Stimulated activated CD4-positive, alpha-beta T cell treated with anti-CD3 and anti-CD28 coated beads, Interleukin-4, amount 100 ng/mL, for 4 hours (primary cell): ENCODE measurements around the gene MEGF6.
"Not testable (repeated sequence)": the region's sequence is repeated elsewhere in the genome, so short reads cannot be mapped to it uniquely, and the experiment has no call there.

ENCODE experiments used
- DNase-seq, 2 experiments: peaks; one replicate each; pipeline ENCODE4 v3.0.0-alpha.2; 2020

MEGF6 gene

DNA sequence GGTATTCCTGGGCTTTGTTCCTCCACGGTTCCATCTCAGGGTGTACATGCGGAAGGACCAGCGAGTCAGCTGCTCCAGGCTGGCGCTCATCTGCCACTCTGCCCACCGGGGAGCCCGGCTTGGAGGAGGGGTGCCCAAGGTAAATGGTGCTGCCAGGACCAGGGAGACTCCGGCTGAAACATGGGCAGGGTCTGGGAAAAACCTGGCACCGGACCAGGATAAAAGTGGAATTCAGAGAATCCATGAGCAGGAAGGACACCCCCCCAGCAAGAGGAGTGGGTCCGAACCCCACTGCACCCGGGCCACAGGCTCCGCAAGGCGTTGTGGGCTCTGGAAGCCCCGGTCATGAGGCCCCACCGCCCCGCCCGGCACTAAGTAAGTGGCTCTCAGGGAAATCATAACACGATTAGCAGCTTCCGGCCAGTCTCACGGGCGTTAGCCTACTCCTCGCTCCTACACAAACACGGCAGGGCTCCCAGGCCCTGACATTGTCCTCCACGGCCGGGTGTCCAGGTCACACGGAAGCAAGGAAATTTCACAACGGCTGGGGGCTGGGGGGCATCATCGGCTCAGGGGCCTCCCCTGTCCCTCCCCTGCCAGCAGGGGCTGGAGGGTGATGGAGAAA lies 21.1 kb downstream of the MEGF6 start:
- no peak for DNase-seq

DNA sequence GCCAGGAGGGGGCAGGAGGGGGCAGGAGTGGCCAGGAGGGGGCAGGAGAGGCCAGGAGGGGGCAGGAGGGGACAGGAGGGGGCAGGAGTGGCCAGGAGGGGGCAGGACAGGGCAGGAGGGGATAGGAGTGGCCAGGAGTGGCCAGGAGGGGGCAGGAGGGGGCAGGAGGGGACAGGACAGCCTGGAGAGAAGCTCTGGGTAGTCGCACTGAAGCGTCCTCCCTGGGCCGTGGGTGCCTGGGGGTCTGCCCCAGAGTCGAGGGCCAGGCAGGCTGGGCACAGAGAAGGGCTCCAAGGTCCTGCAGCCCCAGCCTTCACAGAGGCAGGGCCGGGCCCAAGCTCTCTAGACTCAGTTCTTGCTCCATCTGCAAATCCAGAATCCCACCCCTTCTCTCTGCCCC lies 22.9 kb downstream of the MEGF6 start:
- no peak for DNase-seq

DNA sequence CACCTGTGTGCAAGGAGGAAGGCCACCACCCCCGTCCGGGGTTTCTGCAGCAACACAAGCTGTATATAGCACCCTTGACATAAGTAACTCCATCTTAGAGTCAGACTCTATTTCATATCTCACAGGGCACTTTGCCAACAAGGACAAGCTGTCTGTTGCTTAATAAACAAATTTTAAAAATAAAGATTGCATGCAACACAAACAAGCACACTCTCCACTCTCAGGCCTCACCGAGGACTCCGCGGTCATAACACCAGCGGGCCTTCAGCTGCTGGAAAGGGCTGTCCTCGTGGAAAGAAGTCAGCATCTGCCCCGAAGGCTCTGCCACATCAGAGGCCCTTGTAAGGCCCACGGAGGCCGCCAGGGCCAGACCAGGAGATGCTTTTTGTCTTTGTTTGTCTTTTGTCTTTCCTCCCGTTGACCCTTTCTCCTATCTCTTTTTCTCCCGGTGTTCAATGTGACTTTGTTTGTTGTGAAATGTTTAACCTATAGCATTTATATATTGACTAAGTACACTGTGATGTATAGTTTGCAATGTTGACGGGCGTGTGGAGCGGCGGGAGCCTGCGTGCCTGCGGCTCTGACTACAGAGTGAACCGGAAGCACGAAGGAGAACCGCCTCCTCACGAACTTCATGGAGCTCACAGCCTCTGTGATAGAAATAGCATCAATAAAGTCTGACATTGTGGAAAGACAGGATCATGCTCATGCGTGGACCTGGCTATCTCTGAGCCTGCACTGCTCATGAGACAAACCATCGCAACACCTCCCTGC lies 24.1 kb downstream of the MEGF6 start:
- no peak for DNase-seq

DNA sequence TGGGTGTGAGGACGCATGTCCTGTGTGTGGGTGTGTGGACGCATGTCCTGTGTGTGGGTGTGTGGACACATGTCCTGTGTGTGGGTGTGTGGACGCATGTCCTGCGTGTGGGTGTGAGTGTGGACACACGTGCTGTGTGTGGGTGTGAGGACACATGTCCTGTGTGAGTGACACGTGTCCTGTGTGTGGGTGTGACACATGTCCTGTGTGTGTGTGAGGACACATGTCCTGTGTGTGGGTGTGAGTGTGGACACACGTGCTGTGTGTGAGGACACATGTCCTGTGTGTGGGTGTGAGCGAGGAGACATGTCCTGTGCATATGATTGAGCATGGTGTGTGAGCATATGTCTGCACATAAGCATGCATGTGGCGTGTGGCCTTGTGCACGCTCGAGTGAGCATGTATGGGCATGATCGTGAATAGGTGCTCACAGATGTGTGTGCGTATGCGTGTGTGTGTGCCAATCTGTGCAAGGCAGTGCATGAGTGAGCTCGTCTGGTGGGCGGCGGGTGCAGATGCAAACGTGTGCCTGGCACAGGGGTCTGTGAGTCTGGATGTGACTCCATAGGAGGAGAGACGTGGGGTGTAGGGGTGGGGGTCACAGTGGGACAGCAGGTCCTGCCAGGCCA lies 25.3 kb downstream of the MEGF6 start:
- no peak for DNase-seq

DNA sequence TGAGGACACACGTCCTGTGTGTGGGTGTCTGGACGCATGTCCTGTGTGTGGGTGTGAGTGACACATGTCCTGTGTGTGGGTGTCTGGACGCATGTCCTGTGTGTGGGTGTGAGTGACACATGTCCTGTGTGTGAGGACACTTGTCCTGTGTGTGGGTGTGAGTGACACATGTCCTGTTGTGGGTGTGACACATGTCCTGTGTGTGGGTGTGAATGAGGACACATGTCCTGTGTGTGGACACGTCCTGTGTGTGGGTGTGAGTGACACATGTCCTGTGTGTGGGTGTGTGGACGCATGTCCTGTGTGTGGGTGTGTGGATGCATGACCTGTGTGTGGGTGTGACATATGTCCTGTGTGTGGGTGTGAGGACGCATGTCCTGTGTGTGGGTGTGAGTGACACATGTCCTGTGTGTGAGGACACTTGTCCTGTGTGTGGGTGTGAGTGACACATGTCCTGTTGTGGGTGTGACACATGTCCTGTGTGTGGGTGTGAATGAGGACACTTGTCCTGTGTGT lies 25.9 kb downstream of the MEGF6 start:
- DNase-seq, result not testable (repeated sequence)

DNA sequence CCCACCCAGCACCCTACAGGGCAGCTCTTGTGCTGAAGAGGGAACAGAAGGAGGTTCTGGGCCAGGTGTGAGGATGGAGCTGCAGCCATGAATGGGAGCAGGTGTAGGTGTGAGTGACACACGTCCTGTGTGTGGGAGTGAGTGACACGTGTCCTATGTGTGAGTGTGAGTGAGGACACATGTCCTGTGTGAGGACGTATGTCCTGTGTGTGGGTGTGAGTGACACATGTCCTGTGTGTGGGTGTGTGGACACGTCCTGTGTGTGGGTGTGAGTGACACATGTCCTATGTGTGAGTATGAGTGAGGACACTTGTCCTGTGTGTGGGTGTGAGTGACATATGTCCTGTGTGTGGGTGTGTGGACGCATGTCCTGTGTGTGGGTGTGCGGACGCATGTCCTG lies 26.4 kb downstream of the MEGF6 start:
- peak; percentile 3 to 70 for DNase-seq

DNA sequence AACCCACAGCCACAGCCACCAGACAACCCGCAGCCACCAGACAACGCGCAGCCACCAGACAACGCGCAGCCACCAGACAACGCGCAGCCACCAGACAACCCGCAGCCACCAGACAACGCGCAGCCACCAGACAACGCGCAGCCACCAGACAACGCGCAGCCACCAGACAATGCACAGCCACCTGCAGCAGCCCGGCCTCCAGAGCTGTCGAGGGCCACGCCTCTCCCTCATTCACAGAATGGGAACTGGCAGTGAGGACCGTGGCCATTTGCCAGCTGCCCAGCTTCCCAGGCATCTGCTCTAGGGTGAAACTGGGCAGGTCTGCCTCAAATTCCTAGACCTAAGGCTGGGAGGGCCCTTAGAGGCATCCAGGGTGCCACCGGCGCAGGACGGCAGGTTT lies 27.6 kb downstream of the MEGF6 start:
- DNase-seq, result not testable (repeated sequence)

DNA sequence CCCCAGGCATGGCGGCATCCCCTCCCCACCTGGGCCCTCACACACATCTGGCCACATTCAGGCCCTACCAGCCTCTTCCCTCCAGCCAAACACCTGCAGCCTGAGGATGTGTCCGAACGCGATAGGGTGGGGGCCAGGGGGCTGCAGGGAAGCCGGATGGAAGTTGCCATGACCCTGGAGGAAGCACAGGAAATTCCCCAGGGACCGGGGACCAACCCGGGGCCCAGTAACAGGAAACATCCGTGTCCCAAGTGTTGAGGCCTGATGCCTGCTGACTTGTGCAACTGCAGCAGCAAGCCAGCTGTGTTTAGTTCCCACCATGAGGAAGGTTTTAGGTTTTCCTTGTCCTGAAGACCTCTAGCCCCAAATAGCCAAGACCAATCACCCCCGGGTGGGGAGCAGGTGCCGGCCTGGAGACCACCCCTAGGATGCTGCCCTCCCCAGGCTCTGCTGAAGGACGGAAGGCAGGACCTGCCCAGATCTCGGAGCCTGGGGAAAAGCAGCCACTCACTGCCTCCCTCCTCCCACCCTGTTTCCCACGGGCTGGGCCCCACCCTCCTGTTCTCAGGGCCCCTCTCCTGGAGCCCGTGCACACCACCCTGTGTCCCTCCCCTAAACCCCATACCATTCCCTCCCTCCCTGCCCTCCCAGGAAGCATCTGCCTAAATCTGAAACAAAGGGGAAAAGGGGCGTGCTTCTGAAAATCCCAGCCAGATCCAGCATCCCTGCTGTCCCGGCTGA lies 29.8 kb downstream of the MEGF6 start:
- DNase-seq, result no peak

DNA sequence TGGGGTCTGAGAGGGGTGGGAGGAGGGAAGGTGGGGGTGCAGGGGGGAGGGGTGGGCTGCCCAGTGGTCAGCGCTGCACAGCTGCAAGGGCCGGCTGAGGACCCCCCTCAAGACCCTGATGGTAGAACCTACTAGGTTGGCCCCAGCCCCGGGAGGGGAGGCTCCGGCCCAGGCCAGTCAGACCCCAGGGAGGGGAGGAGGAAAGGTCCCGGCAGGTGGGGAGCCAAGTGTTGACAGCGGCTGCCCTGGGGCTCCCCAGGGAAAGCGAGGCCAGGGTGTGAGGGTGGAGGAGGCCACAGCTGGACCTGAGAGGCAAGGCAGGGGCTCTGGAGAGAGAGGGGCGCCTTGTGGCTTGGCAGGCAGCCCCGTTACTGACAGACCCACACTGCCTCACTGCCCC lies 31.1 kb downstream of the MEGF6 start:
- no peak for DNase-seq

DNA sequence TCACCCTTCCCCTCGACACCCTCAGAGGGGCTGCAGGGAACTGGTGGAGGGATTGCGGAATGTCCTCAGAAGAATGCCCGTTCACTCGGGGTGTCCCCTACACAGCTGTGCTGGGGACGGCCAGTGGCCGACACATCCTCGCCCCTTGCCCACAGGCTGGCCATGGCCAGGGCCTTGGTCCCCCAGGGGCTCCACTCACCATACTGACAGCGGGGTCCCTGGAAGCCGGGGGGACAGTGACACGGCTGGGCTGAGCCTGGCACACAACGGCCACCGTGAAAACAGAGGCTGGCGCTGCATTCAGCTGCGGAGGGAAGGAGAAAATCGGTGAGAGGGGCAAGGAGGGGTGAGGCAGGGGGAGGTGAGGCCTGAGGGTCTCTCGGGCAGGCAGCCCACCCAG lies 31.7 kb downstream of the MEGF6 start:
- DNase-seq, result no peak

DNA sequence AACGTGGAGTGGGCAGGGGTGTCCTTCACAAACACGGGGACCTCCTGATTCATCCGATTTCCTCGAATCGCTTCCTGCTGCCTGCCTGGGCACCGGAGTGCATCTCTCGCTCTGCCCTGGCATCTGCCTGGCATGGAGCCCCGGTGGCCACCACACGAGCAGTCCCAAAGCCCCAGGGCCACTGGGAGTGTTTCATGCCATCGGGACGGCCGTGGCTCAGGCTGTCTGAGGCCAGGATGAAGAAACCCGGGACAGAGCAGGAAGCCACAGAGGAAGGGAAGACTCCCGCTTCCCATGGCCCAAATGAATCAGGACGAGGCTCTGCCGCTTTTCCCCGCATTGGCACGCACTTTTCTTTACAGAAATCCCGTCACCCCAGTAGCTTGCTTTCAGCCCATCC lies 32.4 kb downstream of the MEGF6 start:
- DNase-seq, result no peak

DNA sequence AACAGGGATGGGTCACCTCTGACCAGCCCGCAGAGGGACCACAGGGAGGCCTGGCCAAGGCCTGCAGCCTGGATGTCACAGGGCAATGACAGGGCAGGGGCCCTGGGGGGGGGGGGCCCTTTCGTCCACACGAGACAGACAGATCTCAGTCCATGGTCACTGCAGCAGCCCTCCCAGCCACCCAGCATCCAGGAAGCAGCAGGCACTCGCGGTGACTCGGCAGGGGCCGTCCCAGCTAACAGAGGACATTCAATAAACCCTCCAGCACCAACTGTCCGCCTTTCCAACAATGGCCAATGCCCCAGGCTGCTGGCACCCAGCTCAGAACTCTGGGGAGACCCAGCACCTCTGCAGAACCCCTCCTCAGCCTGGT lies 32.9 kb downstream of the MEGF6 start:
- no peak for DNase-seq

DNA sequence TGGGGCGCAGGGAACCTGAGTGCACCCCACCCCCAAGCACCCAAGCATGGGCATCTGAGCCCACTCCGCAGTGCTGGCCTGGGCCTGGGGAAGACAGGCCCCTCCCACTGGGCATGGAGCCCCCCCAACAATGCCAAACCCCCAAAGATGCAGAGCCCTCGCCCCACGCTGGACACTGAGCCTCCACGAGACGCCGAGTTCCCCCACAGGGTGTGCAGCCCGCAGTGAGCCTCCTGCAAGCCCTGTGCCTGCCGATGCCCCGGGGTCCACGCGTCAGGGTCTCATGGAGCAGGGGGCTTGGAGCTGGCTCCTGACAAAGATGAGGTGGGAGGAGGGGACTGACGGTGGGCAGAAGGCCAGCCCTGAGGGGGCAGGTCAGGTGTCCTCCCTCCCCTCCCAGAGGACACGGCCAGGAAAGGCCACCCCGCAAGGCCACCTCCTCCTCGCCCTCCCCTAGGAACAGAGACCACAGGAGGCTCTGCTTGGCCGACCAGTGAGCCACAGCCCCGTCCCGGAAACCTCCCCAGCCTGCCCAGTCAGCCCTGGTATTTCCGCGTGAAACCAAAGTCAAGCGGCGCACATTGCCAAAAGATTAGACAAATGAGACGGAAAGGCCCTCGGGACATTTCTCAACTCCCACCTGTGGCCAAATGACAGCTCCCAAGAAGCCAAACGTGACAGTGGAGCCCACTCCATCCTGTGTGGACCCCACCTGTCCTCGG lies 33.4 kb downstream of the MEGF6 start:
- DNase-seq, result no peak

DNA sequence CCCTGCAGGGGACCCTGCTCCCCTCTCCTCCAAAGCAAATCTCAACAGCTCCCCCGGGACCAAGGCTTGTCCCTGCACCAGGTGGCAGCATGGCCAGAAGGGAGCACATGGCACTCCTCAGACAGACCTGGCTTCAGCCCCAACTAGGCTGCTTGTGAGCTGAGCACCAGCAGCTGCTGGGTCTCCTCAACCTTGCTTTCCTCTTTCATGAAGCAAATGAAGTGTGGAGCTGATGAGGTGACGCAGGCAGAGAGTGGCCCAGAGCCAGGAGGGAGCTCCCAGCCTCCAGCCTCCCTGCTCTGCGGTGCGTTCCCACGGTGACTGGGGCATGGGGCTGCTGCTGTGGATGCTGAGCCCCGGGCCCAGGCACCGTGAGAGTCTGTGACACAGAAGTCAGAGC lies 34.0 kb downstream of the MEGF6 start:
- DNase-seq, result no peak

DNA sequence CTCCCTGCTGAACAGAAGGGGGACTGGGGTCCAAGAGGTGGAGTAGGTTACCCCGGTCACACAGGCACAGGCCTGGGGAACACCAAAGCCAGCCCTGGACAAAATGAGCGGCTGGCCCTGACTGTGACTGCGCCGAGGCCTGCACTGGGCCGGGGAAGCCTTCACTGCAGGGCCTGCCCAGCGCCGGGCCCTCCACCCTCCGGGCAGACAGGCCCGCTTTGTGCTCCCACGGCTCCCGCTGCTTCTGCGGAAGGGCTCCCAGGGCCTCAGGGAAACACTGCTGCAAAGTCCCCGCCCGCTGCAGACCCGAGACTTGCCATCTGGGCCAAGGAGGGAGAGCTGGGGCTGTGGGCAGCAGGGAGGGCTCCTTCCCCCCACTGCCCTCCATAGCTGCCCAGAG lies 35.3 kb downstream of the MEGF6 start:
- DNase-seq, result no peak

DNA sequence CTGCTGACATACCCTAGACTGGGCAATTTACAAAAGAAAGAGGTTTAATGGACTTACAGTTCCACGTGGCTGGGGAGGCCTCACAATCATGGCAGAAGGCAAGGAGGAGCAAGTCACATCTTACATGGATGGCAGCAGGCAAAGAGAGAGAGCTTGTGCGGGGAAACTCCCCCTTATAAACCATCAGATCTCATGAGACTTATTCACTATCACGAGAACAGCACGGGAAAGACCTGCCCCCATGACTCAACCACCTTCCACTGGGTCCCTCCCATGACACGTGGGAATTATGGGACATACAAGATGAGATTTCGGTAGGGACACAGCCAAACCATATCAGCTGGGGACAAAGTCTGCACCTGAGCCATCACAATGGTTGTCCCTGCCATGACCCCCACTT lies 35.8 kb downstream of the MEGF6 start:
- DNase-seq, result not testable (repeated sequence)

DNA sequence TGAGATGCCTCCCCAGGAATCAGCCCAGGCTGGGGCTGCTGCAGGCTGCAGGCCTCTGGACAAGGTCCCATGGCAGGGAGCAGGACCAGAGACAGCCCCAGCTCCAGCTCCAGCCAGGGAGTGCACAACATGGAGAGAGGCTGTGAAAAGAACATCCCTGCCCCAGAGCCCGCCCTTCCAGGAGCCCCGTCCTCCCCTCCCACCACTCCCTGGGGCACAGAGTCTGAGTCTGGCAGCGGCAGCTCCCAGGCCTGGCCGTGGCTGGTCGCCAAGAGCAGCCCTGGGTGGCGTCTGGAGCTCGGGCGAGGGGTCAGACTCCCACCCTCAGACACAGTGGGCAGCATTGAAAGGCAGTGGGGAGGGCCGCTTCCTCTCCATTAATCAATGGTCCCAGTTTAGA lies 37.8 kb downstream of the MEGF6 start:
- DNase-seq, result no peak

DNA sequence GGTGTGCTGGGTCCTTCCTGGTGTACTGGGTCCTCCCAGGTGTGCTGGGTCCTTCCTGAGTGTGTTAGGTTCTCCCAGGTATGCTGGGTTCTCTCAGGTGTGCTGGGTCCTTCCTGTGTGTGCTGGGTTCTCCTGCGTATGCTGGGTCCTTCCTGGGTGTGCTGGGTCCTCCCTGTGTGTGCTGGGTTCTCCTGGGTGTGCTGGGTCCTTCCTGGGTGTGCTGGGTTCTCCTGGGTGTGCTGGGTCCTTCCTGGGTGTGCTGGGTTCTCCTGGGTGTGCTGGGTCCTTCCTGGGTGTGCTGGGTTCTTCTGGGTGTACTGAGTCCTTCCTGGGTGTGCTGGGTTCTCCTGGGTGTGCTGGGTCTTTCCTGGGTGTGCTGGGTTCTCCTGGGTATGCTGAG lies 38.7 kb downstream of the MEGF6 start:
- DNase-seq, result not testable (repeated sequence)

DNA sequence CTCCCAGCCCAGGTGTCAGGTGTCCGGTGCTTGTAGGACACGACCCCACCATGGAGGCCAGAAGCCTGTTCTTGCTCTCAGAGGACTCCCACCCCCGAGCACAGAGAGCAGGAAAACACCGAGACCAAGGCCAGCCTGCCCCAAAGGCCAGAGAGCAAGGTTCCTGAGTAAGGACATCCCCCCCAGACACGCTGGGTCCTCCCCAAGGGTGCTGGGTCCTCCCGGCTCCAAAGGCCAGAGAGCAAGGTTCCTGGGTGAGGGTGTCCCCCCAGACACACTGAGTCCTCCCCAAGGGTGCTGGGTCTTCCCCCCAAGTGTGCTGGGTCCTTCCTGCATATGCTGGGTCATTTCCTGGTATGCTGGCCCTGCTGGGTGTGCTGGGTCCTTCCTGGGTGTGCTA lies 40.0 kb downstream of the MEGF6 start:
- DNase-seq, result no peak

DNA sequence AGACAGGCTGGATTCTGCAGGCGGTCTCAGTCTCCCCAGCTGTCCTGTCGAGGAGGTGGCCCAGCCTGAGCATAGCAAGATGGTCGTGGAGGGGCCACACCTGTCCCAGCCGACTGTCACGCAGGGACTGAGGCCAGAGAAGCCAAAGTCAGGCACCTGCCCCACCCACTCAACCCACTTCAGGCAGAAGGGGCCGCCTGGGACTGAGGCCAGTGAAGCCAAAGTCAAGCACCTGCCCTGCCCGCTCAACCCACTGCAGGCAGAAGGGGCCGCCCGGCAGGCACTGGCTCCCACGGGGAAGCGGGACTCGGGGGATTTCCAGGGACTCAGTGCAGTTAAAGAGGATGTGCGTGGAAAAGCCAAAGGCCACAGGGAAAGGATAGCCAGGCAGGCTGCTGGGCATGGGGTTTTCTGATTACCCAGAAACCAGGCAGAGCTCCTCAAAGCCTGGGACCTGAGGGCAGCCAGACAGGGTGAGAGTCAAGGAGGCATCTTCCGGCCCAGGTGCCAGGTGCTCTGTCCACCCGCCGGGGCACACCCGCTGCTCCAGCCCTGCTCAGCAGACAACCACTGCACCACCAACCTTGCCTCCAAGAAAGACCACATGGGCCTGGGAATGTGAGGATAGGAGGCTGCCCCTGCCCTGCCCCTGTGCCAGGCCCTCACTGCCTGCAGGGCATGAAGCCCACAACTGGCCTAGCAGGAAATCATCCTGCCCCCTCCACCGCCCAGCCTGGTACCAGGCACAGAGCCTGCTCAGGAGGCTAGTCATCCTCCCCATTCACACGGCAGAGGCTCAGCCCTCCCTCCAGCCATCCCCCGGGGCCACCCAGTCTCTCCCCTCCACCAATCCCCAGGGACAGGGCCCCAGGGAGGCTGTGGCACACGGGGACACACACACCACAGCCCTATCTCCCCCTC lies 41.0 kb downstream of the MEGF6 start:
- DNase-seq, result no peak

DNA sequence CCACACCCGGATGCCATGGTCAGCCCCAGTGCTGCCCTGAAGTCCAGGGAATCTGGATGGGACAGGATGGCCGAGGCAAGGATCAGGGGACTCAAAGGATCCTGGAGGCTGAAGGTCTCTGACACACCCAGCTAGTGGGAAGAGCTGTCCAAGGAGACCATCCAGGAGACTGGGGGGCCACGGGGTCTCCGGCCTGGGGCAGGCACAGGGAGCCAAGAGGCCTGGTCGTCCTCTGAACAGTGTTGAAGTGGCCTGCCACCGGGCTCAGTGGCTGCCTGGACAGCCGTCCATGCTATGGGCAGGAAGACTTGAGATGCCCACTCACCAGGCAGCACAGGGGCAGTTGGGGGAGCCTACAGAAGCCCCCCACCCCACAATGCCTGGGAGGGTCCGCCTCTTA lies 41.9 kb downstream of the MEGF6 start:
- no peak for DNase-seq
